ENCODE measurements around the gene SDF2L1.
A peak's percentile ranks its signal among the peaks of the same experiment; 100 is the strongest.
"Not testable (repeated sequence)": the region's sequence is repeated elsewhere in the genome, so short reads cannot be mapped to it uniquely, and the experiment has no call there.

SDF2L1 gene

GRCh38 chr22:21636629-21637218, 5.4 kb upstream of the SDF2L1 start:
- in situ Hi-C loops (cut with MboI; ENCODE audit: low sequenced_read_pairs, unreplicated experiment) = no loop called here
- DNase-seq (ENCODE audit: low spot score) = no peak
- TF ChIP-seq CTCF (IDR thresholded peaks at IDR 0.05; ENCODE audit: borderline replicate concordance, control extremely low read depth, extremely low read depth, insufficient read depth, missing control alignments) = no peak

GRCh38 chr22:21637450-21637849, 4.7 kb upstream of the SDF2L1 start:
- DNase-seq (ENCODE audit: low spot score); in situ Hi-C loops (cut with MboI; ENCODE audit: low sequenced_read_pairs, unreplicated experiment): not testable (repeated sequence)

GRCh38 chr22:21639359-21639758, 2.7 kb upstream of the SDF2L1 start:
- TF ChIP-seq CTCF (IDR thresholded peaks at IDR 0.05; ENCODE audit: borderline replicate concordance, control extremely low read depth, extremely low read depth, insufficient read depth, missing control alignments) = no peak
- in situ Hi-C loops (cut with MboI; ENCODE audit: low sequenced_read_pairs, unreplicated experiment) = no loop called here
- no peak for DNase-seq (ENCODE audit: low spot score)

GRCh38 chr22:21640810-21641209, 1.3 kb upstream of the SDF2L1 start:
- no peak for DNase-seq (ENCODE audit: low spot score)
- in situ Hi-C loops (cut with MboI; ENCODE audit: low sequenced_read_pairs, unreplicated experiment) = no loop called here
- no peak for TF ChIP-seq CTCF (IDR thresholded peaks at IDR 0.05; ENCODE audit: borderline replicate concordance, control extremely low read depth, extremely low read depth, insufficient read depth, missing control alignments)

- in situ Hi-C loops (cut with MboI; ENCODE audit: low sequenced_read_pairs, unreplicated experiment) = no loop called here
- DNase-seq (ENCODE audit: low spot score) = peak; percentile 54
- TF ChIP-seq CTCF (IDR thresholded peaks at IDR 0.05; ENCODE audit: borderline replicate concordance, control extremely low read depth, extremely low read depth, insufficient read depth, missing control alignments) = no peak
Observed at GRCh38 chr22:21641417-21641788, 699 bp upstream of the SDF2L1 start.

- DNase-seq (ENCODE audit: low spot score) = peak; percentile 72
- in situ Hi-C loops (cut with MboI; ENCODE audit: low sequenced_read_pairs, unreplicated experiment) = no loop called here
- TF ChIP-seq CTCF (IDR thresholded peaks at IDR 0.05; ENCODE audit: borderline replicate concordance, control extremely low read depth, extremely low read depth, insufficient read depth, missing control alignments) = peak; percentile 69
Observed at GRCh38 chr22:21642584-21643448, 714 bp downstream of the SDF2L1 start.
